NCI-H128 (cell line): ENCODE data around the gene MTOR.
"Not testable (repeated sequence)": the region's sequence is repeated elsewhere in the genome, so short reads cannot be mapped to it uniquely, and the experiment has no call there.

ENCODE experiments used
- DNase-seq: peaks from one replicate; lab custom pipeline; 2025; ENCODE audit not compliant: unreplicated experiment; lab: John Stamatoyannopoulos, UW

Gene MTOR

DNA sequence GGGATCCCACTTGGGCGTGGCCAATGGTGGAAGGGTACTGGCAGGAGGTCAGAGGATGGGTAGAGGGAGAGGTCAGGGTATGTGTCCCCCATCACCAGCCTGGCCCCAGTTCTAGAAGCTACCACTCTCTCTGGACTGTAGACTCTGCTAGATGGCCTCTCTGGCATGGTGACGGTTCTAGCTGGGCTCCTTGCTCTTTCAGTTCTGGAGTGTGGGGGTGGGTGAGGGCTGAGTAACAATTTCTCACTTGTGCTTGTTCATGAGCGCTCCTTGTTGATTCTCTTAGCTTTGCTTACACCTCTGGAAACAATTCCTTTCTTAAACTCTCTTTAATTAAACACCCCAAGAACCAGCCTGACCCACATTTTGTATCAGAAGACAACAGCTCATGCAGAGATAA, 137.4 kb downstream of the MTOR start:
- no peak for DNase-seq

DNA sequence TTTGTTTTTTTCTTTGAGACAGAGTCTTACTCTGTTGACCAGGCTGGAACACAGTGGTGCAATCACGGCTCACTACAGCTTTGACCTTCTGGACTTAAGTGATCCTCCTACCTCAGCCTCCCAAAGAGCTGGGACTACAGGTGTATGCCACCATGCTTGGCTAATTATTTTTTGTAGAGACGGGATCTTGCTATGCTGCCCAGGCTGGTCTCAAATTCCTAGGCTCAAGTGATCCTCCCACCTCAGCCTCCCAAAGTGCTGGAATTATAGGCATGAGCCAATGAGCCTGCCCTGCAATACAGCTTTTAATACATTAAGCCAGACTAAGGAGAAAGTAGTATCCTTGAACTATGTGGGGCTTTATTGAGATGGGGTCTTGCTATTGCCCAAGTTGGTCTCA, 146.0 kb downstream of the MTOR start:
- no peak for DNase-seq

DNA sequence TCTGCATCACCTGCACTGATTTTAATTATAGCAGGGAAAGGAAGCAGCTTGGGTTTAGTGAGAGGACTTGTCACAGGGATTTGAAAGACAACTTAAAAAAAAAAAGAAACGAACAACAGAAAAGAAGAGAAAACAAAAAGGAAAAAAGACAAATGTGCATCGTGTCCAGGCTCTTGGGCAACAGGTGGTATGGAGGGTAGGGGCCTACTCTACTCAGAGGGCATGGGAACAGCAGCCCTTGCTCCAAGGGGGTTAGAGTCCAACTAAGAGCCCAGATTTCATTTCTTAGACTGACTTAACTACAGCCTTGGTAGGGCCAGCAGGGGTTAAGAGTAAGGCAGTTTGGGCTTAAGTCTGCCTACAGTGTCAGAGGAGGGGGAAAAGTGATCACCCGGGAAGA, 147.4 kb downstream of the MTOR start:
- DNase-seq, result no peak

DNA sequence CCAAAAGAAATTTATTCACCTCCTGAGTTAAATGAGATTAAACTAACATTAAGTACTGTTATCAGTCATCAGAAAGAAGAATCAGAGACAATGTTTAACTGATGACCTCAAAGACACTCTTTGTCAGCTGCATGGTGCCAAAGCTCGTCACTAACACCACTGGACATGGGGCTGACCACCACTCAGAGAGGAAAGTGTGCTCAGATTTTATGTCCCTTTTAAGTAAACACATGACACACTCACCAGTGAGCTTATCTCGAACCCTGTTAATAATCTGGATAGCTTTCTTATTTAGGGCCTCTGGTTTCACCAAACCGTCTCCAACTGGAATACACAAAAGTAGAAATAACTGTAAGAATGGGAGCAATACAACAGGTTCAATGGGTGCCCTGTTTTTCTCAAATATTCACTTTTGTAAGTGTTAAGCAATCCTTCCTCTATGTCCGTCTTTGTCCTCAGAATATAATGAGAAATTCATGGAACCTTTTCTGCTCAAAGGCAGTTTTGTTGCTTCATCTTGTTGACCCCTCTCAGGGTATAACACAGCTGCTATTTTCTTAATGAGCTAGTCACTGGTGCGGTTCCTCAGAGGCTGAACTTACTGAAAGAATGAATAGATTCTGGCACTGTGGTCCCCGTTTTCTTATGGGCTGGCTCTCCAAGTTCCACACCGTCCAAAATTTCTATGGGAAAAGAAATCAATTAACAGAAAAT, 153.1 kb downstream of the MTOR start:
- no peak for DNase-seq

DNA sequence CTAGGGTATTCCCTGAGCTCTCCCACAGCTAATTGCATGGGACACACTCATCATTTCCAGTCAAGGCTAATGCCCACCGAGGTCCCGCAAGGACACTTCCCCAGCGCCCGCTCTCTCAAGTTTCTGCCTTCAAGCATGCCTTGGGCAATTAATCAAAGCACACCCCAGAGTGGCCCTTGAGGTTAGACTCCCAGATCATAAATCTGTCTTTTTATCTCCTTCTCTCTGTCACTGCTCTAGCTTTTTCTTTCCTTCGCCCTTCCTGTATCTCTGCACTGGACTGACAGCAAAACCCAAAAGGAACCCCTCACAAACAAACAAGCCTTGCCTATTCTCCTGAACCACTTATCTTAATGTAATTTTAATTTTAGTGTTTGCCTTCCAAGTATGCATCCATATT, 154.8 kb downstream of the MTOR start:
- DNase-seq, result no peak

DNA sequence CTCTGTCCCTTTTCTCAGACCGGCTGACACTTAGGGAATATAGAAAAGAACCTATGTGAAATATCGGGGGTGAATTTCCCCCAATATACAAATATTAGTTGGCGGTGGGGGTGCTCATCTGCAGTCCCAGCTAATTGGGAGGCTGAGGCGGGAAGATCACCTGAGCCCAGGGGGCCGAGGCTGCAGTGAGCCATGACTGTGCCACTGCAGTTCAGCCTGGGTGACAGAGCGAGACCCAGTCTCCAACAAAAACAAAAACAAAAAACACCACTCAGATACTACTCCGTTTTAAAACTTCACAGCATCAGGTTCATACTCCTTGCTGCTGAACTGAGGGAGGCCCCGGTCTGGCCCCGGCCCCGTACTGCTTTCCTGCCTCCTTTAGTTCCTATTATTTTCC, 156.8 kb downstream of the MTOR start:
- DNase-seq, result no peak

DNA sequence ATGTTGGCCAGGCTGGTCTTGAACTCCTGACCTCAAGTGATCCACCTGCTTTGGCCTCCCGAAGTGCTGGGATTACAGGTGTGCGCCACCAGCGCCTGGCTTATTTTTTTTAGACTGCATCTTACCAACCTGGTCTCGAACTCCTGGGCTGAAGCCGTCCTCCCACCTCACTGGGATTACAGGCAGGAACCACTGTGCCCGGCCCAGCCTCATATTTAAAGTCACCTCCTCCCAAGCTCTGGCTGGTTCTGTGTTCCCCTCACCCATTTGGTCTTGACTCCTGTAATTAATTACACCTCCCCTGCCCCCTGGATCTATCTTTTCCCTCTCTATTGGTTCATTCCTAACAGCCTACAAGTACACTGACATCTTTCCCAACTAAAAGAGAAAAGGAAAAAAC, 161.0 kb downstream of the MTOR start:
- DNase-seq, result no peak

DNA sequence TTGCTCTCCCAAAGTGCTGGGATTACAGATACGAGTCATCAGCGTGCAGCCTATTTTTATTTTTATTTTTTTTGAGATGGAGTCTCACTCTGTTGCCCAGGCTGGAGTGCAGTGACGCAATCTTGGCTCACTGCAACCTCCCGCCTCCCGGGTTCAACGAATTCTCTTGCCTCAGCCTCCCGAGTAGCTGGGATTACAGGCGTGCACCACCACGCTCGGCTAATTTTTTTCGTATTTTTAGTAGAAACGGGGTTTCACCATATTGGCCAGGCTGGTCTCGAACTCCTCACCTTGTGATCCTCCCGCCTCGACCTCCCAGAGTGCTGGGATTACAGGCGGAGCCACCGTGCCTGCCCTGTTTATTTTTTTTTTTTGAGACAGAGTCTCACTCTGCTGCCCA, 161.5 kb downstream of the MTOR start:
- not testable (repeated sequence) for DNase-seq

DNA sequence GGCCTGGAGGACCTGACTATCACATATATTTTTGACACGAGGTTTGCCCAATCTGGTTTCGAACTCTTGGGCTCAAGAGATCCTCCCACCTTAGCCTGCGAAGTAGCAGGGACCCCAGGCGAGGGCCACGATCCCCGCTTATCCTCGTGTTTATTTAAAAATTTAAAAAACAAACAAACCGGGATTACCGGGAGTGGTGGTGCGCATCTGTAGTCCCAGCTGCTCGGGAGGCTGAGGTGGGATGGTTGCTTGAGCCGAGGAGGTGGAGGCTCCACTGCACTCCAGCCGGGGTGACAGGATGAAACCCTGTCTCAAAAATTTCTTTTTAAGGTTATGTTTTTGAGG, 162.2 kb downstream of the MTOR start:
- no peak for DNase-seq

DNA sequence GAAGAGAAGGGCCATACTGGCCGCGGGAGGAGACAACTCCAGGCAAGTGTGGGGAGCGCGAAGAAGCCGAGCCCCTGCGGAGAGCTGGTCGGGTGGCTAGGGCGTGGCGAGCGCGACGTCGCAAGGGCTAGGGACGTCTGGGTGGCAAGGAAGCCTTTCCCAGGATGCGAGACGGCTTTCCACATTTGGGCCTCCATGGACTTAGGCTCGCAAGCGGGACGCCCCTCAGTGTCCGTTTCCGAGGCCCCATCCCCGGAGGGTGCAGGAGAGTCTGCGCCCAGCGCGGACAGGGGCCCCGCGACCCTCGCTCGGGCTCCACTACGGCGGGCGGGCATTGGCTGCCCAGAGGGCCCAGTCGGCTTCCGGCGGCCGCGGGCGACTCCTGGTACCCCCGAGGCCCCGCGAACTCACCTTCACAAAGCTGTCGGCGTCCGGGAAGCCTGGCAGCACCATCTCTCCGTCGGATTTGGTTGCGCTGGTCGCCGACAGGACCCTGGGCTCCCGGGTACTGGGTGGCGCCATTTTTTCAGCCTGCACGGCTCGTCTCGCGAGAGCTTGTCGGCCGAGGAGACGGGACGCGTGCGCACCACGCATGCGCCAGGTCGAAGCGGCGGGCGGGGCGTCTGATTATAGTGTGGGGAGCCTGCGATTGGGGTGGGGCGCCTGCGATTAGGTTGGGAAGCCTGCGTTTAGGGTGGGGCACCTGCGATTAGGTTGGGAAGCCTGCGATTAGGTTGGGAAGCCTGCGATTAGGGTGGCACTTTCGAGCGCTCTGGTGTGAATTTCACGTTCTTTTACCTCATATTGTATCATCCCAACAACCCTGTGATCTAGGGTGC, 162.8 kb downstream of the MTOR start, which contains the start of gene EXOSC10:
Gene EXOSC10 (minus strand): TSS at position 560 of the 839 bp plus-strand sequence. CDS start 38 bp downstream, at position 522.
- DNase-seq, result peak; percentile 92

DNA sequence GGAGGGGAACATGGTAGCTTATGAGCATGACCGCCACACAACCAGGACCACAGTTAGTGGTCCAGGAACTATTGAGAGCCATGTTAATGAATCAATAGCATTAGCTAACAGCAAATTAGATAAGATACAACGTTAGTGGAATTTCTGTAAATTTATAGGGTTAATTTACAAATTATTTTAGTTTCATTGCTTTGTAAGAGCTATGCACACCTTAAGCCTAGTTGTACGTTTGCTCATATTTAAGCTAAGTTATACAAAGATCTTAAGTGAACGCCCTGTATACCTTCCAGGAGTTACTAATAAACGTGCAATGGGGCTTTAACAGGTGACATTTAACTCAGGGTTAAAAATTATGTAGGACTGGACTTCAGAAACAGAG, 163.4 kb downstream of the MTOR start:
- no peak for DNase-seq

DNA sequence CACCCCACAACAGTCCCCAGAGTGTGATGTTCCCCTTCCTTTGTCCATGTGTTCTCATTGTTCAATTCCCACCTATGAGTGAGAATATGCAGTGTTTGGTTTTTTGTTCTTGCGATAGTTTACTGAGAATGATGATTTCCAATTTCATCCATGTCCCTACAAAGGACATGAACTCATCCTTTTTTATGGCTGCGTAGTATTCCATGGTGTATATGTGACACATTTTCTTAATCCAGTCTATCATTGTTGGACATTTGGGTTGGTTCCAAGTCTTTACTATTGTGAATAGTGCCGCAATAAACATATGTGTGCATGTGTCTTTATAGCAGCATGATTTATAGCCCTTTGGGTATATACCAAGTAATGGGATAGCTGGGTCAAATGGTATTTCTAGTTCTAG, 178.6 kb downstream of the MTOR start:
- DNase-seq, result not testable (repeated sequence)

DNA sequence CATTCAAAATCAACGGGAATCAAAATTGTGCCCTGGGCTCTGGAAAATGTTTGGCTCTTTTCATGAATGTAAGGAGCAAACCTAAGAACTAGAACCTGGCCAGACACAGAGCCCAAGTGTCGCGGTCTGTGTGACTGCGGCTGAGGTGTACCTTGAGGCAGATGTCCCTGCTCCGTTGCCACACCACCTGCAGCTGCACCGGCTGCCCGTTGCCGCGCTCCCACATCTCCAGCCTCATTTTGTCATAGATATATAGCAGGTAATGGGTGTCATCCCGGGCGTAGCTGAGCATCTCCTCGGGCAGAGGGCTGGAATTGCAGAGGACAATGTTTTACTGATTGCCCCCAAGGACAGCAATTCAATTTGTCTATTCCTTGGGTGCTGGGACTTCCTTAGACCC, 181.4 kb downstream of the MTOR start:
- no peak for DNase-seq

DNA sequence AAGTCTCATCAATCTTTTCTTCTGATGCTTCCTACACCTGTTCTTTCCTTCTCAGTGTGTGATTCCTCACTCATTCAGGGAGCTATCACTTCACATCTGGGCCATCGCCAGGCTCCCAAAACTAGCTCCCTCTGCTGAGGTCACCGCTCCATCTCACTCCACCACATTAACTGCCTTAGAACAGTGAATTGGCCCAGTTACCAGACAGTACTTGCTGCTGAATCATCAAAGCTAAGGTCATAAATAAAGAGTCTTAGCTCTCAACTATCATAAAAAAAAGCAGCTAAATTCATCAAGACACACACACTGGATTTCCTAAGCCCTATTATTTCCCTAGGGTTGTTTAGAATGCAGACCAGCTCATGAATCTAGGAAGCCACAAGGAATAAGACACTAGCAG, 183.7 kb downstream of the MTOR start:
- no peak for DNase-seq

DNA sequence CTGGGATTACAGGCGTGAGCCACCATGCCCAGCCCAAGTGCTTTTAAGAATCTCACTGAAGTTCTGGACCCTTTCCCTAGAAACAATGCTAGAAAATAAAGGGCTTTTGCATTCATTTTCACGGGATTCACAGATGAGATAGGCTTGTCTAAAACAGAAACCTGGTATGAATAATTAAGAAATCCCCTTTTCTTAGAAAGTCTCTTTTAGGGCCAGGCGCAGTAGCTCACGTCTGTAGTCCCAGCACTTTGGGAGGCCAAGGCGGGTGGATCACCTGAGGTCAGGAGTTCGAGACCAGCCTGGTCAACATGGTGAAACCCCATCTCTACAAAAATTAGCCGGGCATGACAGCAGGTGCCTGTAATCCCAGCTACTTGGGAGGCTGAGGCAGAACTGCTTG, 189.0 kb downstream of the MTOR start:
- DNase-seq, result not testable (repeated sequence)

DNA sequence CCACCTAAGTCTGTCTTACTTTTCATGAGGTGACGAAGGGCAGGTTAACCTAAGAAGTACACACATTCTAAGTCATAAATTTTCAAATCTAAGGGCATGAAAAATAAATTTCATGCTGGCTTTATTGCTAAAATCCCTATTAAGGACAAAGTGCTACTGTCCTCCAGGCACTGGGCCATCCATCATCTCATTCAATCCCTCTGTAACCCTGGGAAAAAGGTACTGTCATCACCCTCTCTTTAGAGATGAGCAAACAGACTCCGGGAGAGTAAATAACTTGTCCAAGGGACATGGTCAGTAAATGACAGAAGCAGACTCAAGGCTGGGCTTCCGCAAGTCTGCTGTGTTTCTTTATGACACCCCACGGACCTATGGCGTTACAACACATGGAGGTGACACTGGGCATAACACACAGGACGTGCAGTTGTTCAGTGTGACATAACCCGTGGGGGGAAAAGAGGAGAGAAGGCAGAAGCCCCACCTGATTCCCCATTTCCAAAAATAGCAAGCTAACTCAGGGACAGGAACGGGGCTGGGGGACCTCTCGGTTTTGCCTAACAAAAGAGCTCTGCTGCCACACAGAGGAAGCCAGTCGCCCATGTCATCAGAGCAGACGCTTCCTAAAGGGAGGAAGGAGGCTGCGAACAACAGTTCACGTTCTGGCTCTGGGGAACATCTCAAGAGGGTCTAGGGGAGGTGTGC, 190.0 kb downstream of the MTOR start:
- peak; percentile 82 for DNase-seq

DNA sequence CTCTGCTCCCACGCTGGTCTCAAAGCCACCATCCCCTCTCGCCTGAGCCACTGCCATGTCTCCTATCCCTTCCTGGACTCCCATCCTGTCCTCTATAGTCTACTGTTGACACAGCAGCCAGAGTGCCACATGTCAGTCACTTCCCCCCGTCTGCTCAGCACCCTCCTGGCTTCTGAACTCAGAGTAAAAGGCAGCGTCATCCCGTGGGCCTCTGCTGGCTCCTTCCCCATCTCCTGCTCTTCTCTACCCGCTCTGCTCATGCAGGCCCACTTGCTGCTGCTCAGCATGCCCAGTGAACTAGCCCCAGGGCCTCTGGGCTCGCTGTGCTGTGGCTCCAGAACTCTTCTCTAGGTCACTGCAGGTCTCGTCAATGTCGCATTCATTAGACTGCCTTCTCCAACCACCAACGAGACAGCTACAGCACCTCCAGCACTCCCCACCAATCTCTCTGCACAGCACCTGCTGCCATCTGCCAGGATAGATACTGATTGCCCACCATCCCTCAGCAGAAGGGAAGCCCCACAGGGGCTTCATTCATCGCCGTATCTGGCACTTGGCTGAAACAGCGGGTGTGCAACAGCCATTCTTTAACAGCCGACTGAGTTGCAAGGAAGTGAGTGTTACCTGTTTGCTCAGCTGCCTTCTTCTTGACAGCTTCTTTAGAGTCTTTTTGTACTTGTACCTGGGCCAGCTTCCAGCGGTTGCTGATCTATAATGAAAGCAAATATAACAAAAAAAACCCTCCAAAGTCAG, 190.7 kb downstream of the MTOR start:
- DNase-seq, result peak; percentile 85

DNA sequence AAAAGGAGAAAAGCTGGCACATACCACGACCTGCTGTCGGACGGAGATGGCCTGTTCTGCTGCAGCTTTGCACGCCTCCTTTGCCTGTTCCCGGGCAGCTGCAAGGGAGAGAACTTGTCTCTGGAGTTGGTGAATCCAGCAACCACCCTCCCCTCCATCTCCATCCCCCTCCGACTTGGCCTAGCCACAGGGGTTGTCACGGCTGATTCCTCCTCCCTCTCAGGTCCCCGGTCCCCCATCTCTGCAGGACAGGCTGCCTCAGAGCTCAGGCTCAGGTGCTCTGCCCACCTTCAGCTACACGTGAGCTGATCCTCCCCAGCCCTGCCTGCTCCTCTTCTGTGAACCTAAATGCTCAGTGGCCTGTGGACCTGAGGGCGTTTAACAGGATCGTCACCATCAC, 191.5 kb downstream of the MTOR start:
- DNase-seq, result no peak

DNA sequence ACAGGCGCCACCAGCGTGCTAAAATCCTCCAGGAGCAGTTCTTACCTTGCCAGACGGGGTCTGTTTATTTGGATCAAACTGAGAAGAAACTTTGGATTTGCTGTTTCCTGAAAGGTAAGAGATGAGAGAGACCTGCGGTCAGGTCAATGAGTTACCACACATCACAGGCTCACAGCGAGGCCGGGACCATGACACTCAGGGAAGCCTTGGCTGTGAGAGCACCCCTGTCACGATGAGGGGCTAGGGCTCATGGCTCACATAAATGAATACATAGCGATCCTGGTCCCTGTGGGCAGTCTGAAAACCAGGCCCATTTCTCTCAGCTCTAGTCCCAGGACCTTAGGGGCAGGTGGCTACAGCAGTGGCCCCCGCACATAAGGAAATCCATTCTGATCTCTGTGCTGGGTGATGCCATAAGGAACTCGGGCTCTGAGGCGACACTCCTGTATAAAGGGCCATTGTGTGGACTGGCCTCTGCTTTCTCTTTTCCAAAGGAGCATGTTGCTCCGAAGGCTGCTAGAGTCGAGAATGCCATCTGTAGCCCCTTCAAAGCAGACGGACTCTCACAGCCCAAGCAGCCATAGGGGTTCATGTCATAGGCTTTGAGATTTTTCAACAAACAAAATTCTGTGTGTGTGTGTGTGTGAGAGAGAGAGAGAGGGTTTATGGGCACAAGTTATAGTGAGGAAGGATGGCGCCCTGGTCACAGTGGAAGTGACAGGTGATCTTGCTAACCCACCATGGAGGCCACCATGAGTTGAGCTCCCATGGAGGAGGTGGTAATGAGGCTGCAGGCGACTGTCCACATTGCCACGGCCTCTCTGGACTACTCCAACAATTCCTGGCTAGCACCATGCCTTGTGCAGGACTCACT, 193.5 kb downstream of the MTOR start:
- DNase-seq, result no peak
